T1000 (cell line): ENCODE data around the gene MYL5.
"Not testable (repeated sequence)": the region's sequence is repeated elsewhere in the genome, so short reads cannot be mapped to it uniquely, and the experiment has no call there.

Experiments used
- DNase-seq: peaks from one replicate; lab custom pipeline; 2025; ENCODE audit warnings: mixed read lengths; lab: John Stamatoyannopoulos, UW

Gene MYL5

GRCh38 chr4:669806-670559 lies 4.4 kb upstream of the MYL5 start:
- DNase-seq = not testable (repeated sequence)

- DNase-seq = no peak
These were observed 2.6 kb upstream of the MYL5 start for GRCh38 chr4:671769-672168.

- DNase-seq = no peak
These were observed 822 bp upstream of the MYL5 start for GRCh38 chr4:673349-674091.

- DNase-seq = no peak
These were observed 917 bp downstream of the MYL5 start for GRCh38 chr4:675036-675882.

- DNase-seq = no peak
These were observed 1.9 kb downstream of the MYL5 start for GRCh38 chr4:675980-676870.

GRCh38 chr4:676871-677235 lies 2.5 kb downstream of the MYL5 start:
- DNase-seq = no peak

- no peak for DNase-seq
These were observed 3.3 kb downstream of the MYL5 start for GRCh38 chr4:677431-678293.

- DNase-seq = no peak
These were observed 4.2 kb downstream of the MYL5 start for GRCh38 chr4:678331-679103.

- DNase-seq = no peak
These were observed 4.8 kb downstream of the MYL5 start for GRCh38 chr4:679104-679481.

- DNase-seq = no peak
These were observed 5.3 kb downstream of the MYL5 start for GRCh38 chr4:679629-680028.

- DNase-seq = no peak
These were observed 5.7 kb downstream of the MYL5 start for GRCh38 chr4:680091-680490.

GRCh38 chr4:680551-680927 lies 6.2 kb downstream of the MYL5 start:
- no peak for DNase-seq

GRCh38 chr4:680928-681645 lies 6.7 kb downstream of the MYL5 start:
- DNase-seq = no peak

GRCh38 chr4:681736-682451 lies 7.6 kb downstream of the MYL5 start:
- no peak for DNase-seq

- DNase-seq = no peak
These were observed 8.3 kb downstream of the MYL5 start for GRCh38 chr4:682490-683172.

- no peak for DNase-seq
These were observed 9.0 kb downstream of the MYL5 start for GRCh38 chr4:683247-683897.

- no peak for DNase-seq
These were observed 9.8 kb downstream of the MYL5 start for GRCh38 chr4:683982-684622.
